CD4-positive, CD25-positive, alpha-beta regulatory T cell (primary cell): ENCODE data around the gene ZNF3. TPM values are rescaled to one million over a fixed set of nuclear protein-coding genes. Genes with fewer than 3 reads are reported as not detected.
A peak's percentile ranks its signal among the peaks of the same experiment; 100 is the strongest.

Experiments
- ATAC-seq, 2 donors: fragments of 150-1000 bp; cut with Tn5 transposase; one replicate each; pipeline ENCODE4 v1.10.0; 2021; ENCODE audit warnings: low read depth in 2 of 2, moderate number of reproducible peaks in 2 of 2, moderate library complexity in 1 of 2
- DNase-seq, 3 donors: peaks; one replicate each; pipeline versions ENCODE4 v3.0.0 to v3.0.0-alpha.2; 2012 to 2022; ENCODE audit warnings: mixed read lengths in 1 of 3
- H3K27ac ChIP-seq: one replicate; pipeline ENCODE4 v1.7.0; 2013; ENCODE audit warnings: mild to moderate bottlenecking, low read length; ENCODE audit not compliant: insufficient read depth, poor library complexity, severe bottlenecking
- H3K27me3 ChIP-seq: one replicate; pipeline ENCODE4 v1.7.0; 2013; ENCODE audit warnings: low read length; ENCODE audit not compliant: control insufficient read depth, insufficient read depth
- H3K36me3 ChIP-seq: one replicate; pipeline ENCODE4 v1.7.0; 2013; ENCODE audit warnings: mild to moderate bottlenecking, low read length, moderate library complexity; ENCODE audit not compliant: control insufficient read depth, insufficient read depth
- H3K4me1 ChIP-seq: 2 replicates; pipeline ENCODE4 v1.7.0; 2013; ENCODE audit warnings: mild to moderate bottlenecking, low read length; ENCODE audit not compliant: insufficient read depth, control insufficient read depth, poor library complexity, severe bottlenecking
- H3K4me3 ChIP-seq: one replicate; pipeline ENCODE4 v1.7.0; 2013; ENCODE audit warnings: low read depth, mild to moderate bottlenecking, low read length, moderate library complexity
- H3K9me3 ChIP-seq, 2 experiments: 1 replicate in 1 of 2; 2 replicates in 1 of 2; pipeline ENCODE4 v1.7.0; 2013; ENCODE audit warnings: low read length in 2 of 2, mild to moderate bottlenecking in 1 of 2, moderate library complexity in 1 of 2; ENCODE audit not compliant: control insufficient read depth in 2 of 2
- H3K27ac Mint-ChIP-seq, 3 donors: one replicate each; pipeline ENCODE4 v1.8.0; 2020 to 2022; ENCODE audit warnings: mild to moderate bottlenecking in 3 of 3, mixed read lengths in 3 of 3, moderate library complexity in 2 of 3
- H3K27me3 Mint-ChIP-seq: one replicate; pipeline ENCODE4 v1.8.0; 2022; ENCODE audit warnings: mild to moderate bottlenecking, mixed read lengths
- H3K36me3 Mint-ChIP-seq: one replicate; pipeline ENCODE4 v1.8.0; 2020; ENCODE audit warnings: mixed read lengths
- H3K4me1 Mint-ChIP-seq, 4 donors: one replicate each; pipeline ENCODE4 v1.8.0; 2020 to 2022; ENCODE audit warnings: mixed read lengths in 4 of 4, mild to moderate bottlenecking in 1 of 4
- H3K4me3 Mint-ChIP-seq, 4 donors: one replicate each; pipeline ENCODE4 v1.8.0; 2020 to 2022; ENCODE audit warnings: mild to moderate bottlenecking in 4 of 4, mixed read lengths in 4 of 4, moderate library complexity in 3 of 4
- H3K9me3 Mint-ChIP-seq, 7 donors: one replicate each; pipeline ENCODE4 v1.8.0; 2020 to 2022; ENCODE audit warnings: mixed read lengths in 7 of 7, mild to moderate bottlenecking in 3 of 7, moderate library complexity in 2 of 7
- polyA plus RNA-seq, 4 donors: library from polyadenylated mRNA; unstranded; fragments of 300-500 nt; fragmentation: Illumina TruSeq; gene quantifications; one replicate each; pipeline ENCODE4 v1.2.3, GENCODE V29; 2021
- total RNA-seq: library from RNA; stranded (reverse); gene quantifications from one replicate; pipeline ENCODE4 v1.2.3, GENCODE V29; 2022

The ZNF3 gene
- total and polyA plus RNA-seq, 5 donors from 2014 or later, result 13.4 to 29.2 (median 23.8) TPM

GRCh38 chr7:100044718-100045117 lies 36.8 kb downstream of the ZNF3 start:
- Mint-ChIP-seq H3K27me3 (peaks cover 11% of the 10 kb centered on the region), H3K36me3 (no peaks in the 10 kb centered on the region), H3K4me1 (peaks cover 0 to 28% (median 11%) of the 10 kb centered on the region in 4 donors), H3K9me3 (peaks cover 0 to 2% (median 0%) of the 10 kb centered on the region in 7 donors), H3K27ac (peak overlapping the region in 1 of 3 donors; percentile 47), H3K4me3 (peak overlapping the region in 2 of 4 donors; percentile 31 to 61)
- Histone ChIP-seq H3K4me3 (no peak overlapping the region), H3K27ac (no peak overlapping the region), H3K9me3 (no peaks in the 10 kb centered on the region), H3K4me1 (peaks cover 4% of the 10 kb centered on the region), H3K36me3 (no peaks in the 10 kb centered on the region), H3K27me3 (no peaks in the 10 kb centered on the region)
- DNase-seq (peak in 1 of 3 donors; percentile 17), ATAC-seq (no peak)

DNA sequence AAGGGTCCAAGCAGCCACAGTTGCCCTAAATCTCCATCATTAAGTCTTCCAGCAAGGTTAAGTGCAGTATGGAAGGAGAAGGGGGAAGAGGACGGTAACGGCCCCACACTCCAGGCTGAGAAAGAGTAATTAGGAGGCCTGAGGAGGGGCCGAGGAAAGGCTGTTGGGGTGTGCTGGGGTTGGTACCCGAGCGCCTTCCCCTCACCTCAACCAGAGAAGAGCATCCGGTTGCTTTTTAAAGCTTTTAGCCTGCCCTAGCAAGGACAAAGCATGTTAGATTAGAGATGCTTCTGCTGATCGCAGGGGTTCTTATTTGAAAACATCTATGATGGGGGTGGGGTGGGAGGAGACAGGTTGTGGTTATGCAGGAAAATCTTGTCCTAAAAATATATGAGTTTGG lies 40.9 kb downstream of the ZNF3 start:
- Mint-ChIP-seq H3K4me3 (no peak overlapping the region), H3K27ac (peak overlapping the region in 1 of 3 donors; percentile 41), H3K36me3 (peaks cover 9% of the 10 kb centered on the region), H3K27me3 (no peaks in the 10 kb centered on the region), H3K9me3 (no peaks in the 10 kb centered on the region), H3K4me1 (peaks cover 0 to 19% (median 8%) of the 10 kb centered on the region in 4 donors)
- Histone ChIP-seq H3K9me3 (no peaks in the 10 kb centered on the region), H3K27ac (no peak overlapping the region), H3K36me3 (peaks cover 6% of the 10 kb centered on the region), H3K4me3 (no peak overlapping the region), H3K27me3 (no peaks in the 10 kb centered on the region), H3K4me1 (no peaks in the 10 kb centered on the region)
- ATAC-seq, result peak in 1 of 2 donors; percentile 20
- no peak for DNase-seq

- Histone ChIP-seq H3K9me3 (no peaks in the 10 kb centered on the region), H3K27me3 (no peaks in the 10 kb centered on the region), H3K36me3 (peaks cover 23% of the 10 kb centered on the region), H3K27ac (no peak overlapping the region), H3K4me1 (no peaks in the 10 kb centered on the region), H3K4me3 (no peak overlapping the region)
- ATAC-seq (no peak), DNase-seq (no peak)
- H3K27me3 Mint-ChIP-seq, result no peaks in the 10 kb centered on the region
- H3K27ac Mint-ChIP-seq, result no peak overlapping the region
- H3K9me3 Mint-ChIP-seq, result peaks cover 0 to 2% (median 0%) of the 10 kb centered on the region in 7 donors
- peak overlapping the region in 1 of 4 donors; percentile 15 for H3K4me3 Mint-ChIP-seq
- peaks cover 0 to 17% (median 10%) of the 10 kb centered on the region in 4 donors for H3K4me1 Mint-ChIP-seq
- H3K36me3 Mint-ChIP-seq, result peaks cover 30% of the 10 kb centered on the region
These were observed 43.2 kb downstream of the ZNF3 start for GRCh38 chr7:100038326-100038725.

DNA sequence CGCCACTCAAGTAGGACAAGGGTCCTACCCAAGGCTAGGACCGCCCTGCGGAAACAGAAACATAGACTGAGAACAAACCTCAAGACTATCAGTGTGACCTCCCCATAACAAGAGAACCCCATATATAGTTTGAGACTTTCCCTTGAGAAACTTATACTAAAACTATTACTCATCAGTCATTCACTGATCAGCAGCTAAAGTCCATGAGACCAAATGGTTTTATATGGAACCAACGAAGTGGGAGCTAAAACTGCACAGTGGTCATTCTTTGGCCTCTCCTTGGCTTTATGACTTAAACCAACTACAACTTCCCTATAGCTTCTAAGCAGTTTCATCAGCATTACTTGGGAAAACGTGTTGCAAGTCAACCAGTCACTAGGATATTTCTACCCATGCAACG lies 45.6 kb downstream of the ZNF3 start:
- Mint-ChIP-seq H3K9me3 (peaks cover 0 to 2% (median 0%) of the 10 kb centered on the region in 7 donors), H3K27me3 (no peaks in the 10 kb centered on the region), H3K4me3 (no peak overlapping the region), H3K4me1 (peaks cover 0 to 8% (median 4%) of the 10 kb centered on the region in 4 donors), H3K27ac (no peak overlapping the region), H3K36me3 (peaks cover 40% of the 10 kb centered on the region)
- Histone ChIP-seq H3K4me1 (no peaks in the 10 kb centered on the region), H3K4me3 (no peak overlapping the region), H3K27me3 (no peaks in the 10 kb centered on the region), H3K9me3 (no peaks in the 10 kb centered on the region), H3K36me3 (peaks cover 43% of the 10 kb centered on the region), H3K27ac (no peak overlapping the region)
- no peak for DNase-seq
- no peak for ATAC-seq

GRCh38 chr7:100034871-100035510 lies 46.5 kb downstream of the ZNF3 start:
- no peak overlapping the region for H3K4me3 Mint-ChIP-seq
- H3K27ac ChIP-seq, result no peak overlapping the region
- H3K27me3 ChIP-seq, result no peaks in the 10 kb centered on the region
- peaks cover 0 to 8% (median 0%) of the 10 kb centered on the region in 4 donors for H3K4me1 Mint-ChIP-seq
- no peaks in the 10 kb centered on the region for H3K27me3 Mint-ChIP-seq
- H3K27ac Mint-ChIP-seq, result no peak overlapping the region
- DNase-seq (no peak), ATAC-seq (no peak)
- H3K36me3 Mint-ChIP-seq, result peaks cover 48% of the 10 kb centered on the region
- peaks cover 0 to 2% (median 0%) of the 10 kb centered on the region in 7 donors for H3K9me3 Mint-ChIP-seq
- no peaks in the 10 kb centered on the region for H3K4me1 ChIP-seq
- no peaks in the 10 kb centered on the region for H3K9me3 ChIP-seq
- H3K36me3 ChIP-seq, result peaks cover 52% of the 10 kb centered on the region
- no peak overlapping the region for H3K4me3 ChIP-seq

DNA sequence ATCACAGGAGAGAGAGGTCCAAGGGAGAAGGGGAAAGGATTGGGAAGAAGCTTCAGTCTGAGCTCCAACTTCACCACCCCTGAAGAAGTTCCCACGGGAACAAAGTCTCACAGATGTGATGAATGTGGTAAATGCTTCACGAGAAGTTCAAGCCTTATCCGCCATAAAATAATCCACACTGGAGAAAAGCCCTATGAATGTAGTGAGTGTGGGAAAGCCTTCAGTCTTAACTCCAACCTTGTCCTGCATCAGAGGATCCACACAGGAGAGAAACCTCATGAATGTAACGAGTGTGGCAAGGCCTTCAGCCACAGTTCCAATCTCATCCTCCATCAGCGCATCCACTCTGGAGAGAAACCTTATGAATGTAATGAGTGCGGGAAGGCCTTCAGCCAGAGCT lies 48.0 kb downstream of the ZNF3 start:
- Mint-ChIP-seq H3K36me3 (peaks cover 52% of the 10 kb centered on the region), H3K9me3 (peaks cover 0 to 2% (median 0%) of the 10 kb centered on the region in 7 donors), H3K4me1 (peaks cover 0 to 8% (median 0%) of the 10 kb centered on the region in 4 donors), H3K27ac (no peak overlapping the region), H3K27me3 (no peaks in the 10 kb centered on the region), H3K4me3 (no peak overlapping the region)
- Histone ChIP-seq H3K4me1 (no peaks in the 10 kb centered on the region), H3K27me3 (no peaks in the 10 kb centered on the region), H3K36me3 (peaks cover 61% of the 10 kb centered on the region), H3K27ac (no peak overlapping the region), H3K4me3 (no peak overlapping the region), H3K9me3 (no peaks in the 10 kb centered on the region)
- ATAC-seq, result no peak
- DNase-seq, result no peak

- no peak overlapping the region for H3K27ac ChIP-seq
- ATAC-seq (no peak), DNase-seq (no peak)
- Mint-ChIP-seq H3K4me3 (no peak overlapping the region), H3K4me1 (peaks cover 0 to 3% (median 0%) of the 10 kb centered on the region in 4 donors), H3K9me3 (peaks cover 0 to 2% (median 0%) of the 10 kb centered on the region in 7 donors), H3K36me3 (peaks cover 44% of the 10 kb centered on the region), H3K27me3 (no peaks in the 10 kb centered on the region), H3K27ac (peak overlapping the region in 1 of 3 donors; percentile 76)
- H3K4me3 ChIP-seq, result no peak overlapping the region
- H3K4me1 ChIP-seq, result no peaks in the 10 kb centered on the region
- no peaks in the 10 kb centered on the region for H3K9me3 ChIP-seq
- H3K36me3 ChIP-seq, result peaks cover 63% of the 10 kb centered on the region
- no peaks in the 10 kb centered on the region for H3K27me3 ChIP-seq
These were observed 51.9 kb downstream of the ZNF3 start for GRCh38 chr7:100029596-100029995.

DNA sequence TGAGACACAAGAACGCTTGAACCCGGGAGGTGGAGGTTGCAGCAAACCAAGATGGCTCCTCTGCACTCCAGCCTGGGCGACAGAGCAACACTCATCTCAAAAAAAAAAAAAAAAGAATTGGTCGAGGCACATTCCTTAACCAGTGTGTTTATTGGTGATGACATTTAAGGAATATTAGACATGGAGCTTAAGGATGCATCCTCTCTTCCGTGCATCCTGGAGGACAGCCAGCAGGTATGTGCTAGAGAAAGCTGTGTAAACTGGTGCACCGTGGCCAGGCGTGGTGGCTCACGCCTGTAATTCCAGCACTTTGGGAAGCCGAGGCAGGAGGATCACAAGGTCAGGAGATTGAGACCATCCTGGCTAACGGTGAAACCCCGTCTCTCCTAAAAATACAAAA lies 54.3 kb downstream of the ZNF3 start:
- no peaks in the 10 kb centered on the region for H3K9me3 Mint-ChIP-seq
- ATAC-seq (no peak), DNase-seq (no peak)
- H3K9me3 ChIP-seq, result no peaks in the 10 kb centered on the region
- no peaks in the 10 kb centered on the region for H3K27me3 ChIP-seq
- no peaks in the 10 kb centered on the region for H3K27me3 Mint-ChIP-seq
- peaks cover 66% of the 10 kb centered on the region for H3K36me3 ChIP-seq
- peaks cover 39% of the 10 kb centered on the region for H3K36me3 Mint-ChIP-seq
- H3K27ac ChIP-seq, result no peak overlapping the region
- H3K4me3 Mint-ChIP-seq, result no peak overlapping the region
- peaks cover 0 to 2% (median under 1%) of the 10 kb centered on the region in 4 donors for H3K4me1 Mint-ChIP-seq
- H3K27ac Mint-ChIP-seq, result no peak overlapping the region
- no peaks in the 10 kb centered on the region for H3K4me1 ChIP-seq
- H3K4me3 ChIP-seq, result no peak overlapping the region
